Prostate gland (tissue), 2 donors: ENCODE data around the gene HS1BP3.

Source experiments
- CTCF ChIP-seq, 4 experiments: fragments of 200-600 bp in 2 of 4; fragments of 450-650 bp in 2 of 4; sonication (generic) in 2 of 4; IDR thresholded peaks; 1 replicate in 3 of 4; 2 replicates in 1 of 4; pipeline ENCODE4 v1.5.1; 2016 to 2019; ENCODE audit warnings: antibody characterized with exemption in 4 of 4, mild to moderate bottlenecking in 2 of 4, moderate library complexity in 2 of 4
- POLR2AphosphoS5 ChIP-seq: sonication (generic); formaldehyde crosslinking; IDR thresholded peaks from one replicate; pipeline ENCODE4 v1.6.1; 2017; ENCODE audit warnings: antibody characterized with exemption

GRCh38 chr2:20573620-20574422 lies 77.1 kb downstream of the HS1BP3 start:
- TF ChIP-seq CTCF (IDR thresholded peaks at IDR 0.05), result no peak
- TF ChIP-seq POLR2AphosphoS5, result peak; percentile 66
